GM21381 (cell line): Measurements from ENCODE around the gene KRTAP5-11.
"Not testable (repeated sequence)": the region's sequence is repeated elsewhere in the genome, so short reads cannot be mapped to it uniquely, and the experiment has no call there.

Experiments
- ATAC-seq: cut with Tn5 transposase; IDR thresholded peaks from one replicate; pipeline ENCODE4 v1.9.1; 2021; ENCODE audit warnings: mild to moderate bottlenecking, moderate library complexity; ENCODE audit not compliant: unreplicated experiment

Gene KRTAP5-11

GRCh38 chr11:71582969-71583368 lies 294 bp upstream of the KRTAP5-11 start:
- ATAC-seq: not testable (repeated sequence)

DNA sequence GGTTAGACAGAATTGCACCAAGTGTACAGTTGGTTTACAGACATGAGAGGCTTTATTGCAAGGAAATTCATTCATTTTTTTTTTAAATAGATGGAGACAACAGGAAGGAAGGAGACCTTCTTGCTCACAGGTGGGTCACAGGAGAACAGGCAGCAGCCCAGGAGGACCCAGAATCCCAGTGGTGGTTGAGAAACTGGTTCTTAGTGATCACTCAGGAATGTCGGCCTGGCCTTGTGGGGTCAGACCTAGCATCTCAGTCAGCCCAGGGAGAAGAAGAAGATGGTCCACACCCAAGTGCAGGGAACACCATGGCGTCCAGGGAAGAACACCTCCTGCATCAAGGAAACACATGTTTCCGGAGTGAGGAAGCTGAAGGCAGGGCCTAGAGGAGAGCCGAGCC lies 849 bp downstream of the KRTAP5-11 start:
- ATAC-seq: no peak

DNA sequence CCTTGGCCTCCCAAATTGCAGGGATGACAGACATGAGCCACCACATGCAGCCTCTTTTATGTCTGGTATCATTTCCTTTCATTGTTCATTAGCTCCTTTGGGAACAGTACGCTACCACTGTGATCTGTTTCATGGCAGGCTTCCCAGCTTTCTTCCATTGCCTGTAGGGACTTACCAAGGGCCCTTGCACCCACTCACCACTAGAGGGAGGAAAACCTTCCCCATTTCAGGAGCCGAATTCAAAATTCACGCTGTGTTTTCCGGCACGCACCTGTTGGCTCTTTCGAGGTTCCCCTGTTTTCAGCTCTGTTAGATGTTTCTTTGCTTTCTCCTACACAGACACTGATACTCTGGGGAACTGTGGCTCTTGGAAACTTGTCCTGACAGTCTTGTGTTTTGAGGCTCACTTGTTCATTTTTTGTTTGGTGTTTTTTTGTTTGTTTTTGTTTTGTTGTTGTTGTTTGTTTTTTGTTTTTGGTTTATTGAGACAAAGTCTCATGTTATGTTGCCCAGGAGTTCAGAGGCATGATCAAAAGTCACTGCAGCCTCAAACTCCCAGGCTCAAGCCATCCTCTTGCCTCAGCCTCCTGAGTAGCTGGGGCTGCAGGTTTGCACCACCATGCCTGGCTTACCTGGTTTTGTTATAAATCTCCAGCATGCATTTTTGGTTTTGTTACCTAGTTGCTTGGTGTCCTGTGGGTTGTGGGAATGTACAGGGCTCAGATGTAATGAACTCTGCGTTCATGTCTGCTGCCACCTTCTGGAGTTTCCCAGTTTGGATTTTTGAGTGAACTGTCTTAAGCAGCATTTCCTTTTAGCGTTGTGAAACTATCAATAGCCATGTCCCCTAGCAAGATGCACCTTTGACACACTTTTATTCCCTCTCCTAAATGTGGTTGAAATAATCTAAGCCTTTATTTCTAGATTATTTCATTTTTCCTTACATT lies 2.3 kb downstream of the KRTAP5-11 start:
- ATAC-seq: no peak

DNA sequence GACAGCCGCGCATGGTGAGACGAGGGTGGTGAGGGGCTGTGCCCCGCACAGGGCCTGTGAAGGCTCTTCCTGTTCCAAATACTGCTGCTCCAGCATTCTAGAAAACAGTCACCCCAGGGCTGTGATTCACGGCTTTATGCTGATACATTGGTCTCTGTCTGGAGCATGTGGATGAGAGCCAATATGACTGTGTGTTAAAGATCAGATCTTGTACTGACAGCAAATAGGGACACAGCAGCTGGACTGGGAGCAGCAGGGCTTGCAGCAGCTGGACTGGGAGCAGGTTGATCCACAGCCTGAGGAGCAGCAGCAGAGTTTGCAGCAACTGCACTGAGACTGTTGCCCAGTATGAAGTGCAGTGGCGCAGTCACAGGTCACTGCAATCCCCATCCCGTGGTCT lies 3.2 kb downstream of the KRTAP5-11 start:
- not testable (repeated sequence) for ATAC-seq

GRCh38 chr11:71577469-71578004 lies 5.1 kb downstream of the KRTAP5-11 start:
- no peak for ATAC-seq

DNA sequence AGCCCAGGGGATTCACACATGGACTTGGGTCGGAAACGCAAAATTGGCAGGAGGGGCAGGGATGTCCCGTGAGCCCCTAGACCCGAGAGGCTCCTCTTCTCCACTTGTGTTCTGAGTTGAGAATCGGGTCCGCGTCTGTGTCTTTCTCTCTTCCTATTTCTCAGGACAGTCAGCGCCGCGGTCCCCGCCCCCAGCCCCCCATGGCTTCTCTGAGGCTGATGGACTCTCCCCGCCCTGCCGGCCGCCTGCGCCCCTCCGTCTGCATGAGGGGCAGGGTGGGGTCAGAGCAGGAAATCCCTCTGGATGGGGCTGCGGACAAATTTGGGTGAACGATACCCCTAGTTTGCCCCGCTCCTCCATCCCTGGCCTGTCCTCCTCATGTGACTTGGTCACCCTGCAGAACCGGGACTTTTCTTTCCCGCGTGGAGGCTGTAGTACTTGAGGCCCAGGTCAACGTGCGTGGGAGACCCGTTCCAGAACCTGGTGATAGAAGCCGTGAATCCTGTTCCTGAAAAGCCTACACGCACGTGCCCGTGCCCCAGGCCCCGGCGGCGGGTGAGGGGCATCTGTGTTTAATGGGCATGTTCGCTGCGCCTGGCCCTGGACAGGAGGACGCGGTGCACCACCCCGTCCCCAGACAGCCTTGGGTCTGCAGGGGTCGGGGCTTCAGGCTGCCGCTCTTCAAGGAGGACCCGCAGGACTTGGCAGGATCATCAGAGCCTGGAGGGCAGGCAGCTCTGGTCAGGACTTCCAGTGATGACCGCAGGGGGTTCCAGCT lies 5.8 kb downstream of the KRTAP5-11 start:
- ATAC-seq: not testable (repeated sequence)

- ATAC-seq: no peak
Measured at GRCh38 chr11:71575723-71576424, 6.8 kb downstream of the KRTAP5-11 start.

- ATAC-seq: no peak
Measured at GRCh38 chr11:71574418-71574817, 8.3 kb downstream of the KRTAP5-11 start.

- no peak for ATAC-seq
Measured at GRCh38 chr11:71572811-71573210, 9.9 kb downstream of the KRTAP5-11 start.

DNA sequence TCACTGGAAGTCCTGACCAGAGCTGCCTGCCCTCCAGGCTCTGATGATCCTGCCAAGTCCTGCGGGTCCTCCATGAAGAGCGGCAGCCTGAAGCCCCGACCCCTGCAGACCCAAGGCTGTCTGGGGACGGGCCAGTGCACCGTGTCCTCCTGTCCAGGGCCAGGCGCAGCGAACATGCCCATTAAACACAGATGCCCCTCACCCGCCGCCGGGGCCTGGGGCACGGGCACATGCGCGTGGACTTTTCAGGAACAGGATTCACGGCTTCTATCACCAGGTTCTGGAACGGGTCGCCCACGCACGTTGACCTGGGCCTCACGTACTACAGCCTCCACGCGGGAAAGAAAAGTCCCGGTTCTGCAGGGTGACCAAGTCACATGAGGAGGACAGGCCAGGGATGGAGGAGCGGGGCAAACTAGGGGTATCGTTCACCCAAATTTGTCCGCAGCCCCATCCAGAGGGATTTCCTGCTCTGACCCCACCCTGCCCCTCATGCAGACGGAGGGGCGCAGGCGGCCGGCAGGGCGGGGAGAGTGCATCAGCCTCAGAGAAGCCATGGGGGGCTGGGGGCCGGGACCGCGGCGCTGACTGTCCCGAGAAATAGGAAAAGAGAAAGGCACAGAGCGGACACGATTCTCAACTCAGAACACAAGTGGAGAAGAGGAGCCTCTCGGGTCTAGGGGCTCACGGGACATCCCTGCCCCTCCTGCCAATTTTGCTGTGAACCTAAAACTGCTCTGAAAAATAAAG lies 11.4 kb downstream of the KRTAP5-11 start:
- not testable (repeated sequence) for ATAC-seq

DNA sequence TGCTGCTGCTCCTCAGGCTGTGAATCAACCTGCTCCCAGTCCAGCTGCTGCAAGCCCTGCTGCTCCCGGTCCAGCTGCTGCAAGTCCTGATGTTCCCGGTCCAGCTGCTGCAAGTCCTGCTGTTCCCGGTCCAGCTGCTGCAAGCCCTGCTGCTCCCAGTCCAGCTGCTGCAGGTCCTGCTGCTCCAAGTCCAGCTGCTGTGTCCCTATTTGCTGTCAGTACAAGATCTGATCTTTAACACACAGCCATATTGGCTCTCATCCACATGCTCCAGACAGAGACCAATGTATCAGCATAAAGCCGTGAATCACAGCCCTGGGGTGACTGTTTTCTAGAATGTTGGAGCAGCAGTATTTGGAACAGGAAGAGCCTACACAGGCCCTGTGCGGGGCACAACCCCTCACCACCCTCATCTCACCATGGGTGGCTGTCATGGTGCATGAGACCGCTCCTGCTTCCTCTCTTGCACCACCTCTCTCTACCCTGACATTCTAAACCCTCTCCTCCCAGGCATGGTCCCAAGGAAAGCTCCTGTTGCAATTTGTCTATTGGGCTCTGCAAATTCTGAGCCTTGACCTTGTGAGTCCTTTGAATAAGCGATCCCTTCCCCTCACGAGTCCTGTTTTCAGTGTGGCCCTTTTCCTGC lies 13.8 kb downstream of the KRTAP5-11 start:
- no peak for ATAC-seq

- not testable (repeated sequence) for ATAC-seq
Measured at GRCh38 chr11:71567633-71568032, 15.0 kb downstream of the KRTAP5-11 start.

DNA sequence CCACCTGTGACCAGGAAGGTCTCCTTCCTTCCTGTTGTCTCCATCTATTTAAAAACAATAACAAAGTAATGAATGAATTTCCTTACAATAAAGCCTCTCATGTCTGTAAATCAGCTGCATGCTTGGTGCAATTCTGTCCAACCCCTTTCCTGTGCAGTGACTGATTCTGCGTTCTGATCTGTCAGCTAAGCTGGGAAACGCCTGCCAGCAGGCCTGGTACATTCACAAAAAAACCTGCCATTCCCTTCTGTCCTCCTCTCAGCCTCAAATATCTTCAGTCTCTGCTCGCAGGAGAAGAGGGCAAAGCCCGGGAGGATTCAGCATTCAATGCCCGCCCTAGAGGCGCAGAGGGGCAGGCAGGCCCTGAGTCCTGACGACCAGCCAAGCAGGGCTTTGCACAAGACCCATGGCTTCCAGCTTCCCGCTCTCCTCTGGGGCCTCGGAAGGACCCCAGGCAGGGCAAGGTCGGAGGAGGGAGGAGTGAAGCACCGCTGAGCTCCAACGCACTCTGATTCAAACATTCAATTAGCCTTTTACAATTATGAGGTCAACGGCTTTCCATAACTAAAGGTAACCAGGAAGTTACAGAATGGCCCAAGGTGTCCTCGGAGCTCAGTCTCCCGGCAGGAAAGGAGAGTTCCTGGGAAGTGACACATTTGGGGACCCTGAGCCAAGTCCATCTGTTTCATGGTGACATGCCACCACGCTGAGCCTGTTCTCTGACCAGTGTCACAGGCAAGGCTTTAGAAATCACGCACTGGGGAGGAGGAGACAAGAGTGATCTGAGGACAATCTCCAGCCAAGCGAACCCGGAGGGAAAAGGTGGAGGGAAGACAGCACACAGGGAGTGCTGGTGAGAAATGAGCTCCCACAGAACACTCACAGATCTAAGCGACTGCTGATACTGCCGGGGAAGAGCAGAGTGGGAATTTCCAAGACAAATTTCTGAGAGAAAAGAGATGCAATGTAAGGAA lies 15.8 kb downstream of the KRTAP5-11 start:
- ATAC-seq: not testable (repeated sequence)

DNA sequence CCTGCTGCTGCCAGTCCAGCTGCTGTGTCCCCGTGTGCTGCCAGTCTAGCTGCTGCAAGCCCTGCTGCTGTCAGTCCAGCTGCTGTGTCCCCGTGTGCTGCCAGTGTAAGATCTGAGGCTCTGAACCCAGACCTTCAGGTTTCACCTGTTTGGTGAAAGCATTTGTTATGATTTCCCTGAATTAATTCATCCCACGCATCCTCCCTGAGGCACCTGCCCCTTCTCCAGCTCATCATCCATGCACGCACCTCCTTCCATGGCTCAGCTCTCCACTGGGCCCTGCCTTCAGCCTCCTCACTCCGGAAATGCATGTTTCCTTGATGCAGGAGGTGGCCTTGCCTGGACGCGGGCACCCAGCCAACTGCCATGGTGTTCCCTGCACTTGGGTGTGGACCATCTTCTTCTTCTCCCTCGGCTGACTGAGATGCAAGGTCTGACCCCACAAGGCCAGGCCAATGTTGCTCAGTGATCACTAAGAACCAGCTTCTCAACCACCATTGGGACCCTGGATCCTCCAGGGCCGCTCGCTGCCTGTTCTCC lies 16.5 kb downstream of the KRTAP5-11 start:
- no peak for ATAC-seq

- ATAC-seq: no peak
Measured at GRCh38 chr11:71565263-71565662, 17.4 kb downstream of the KRTAP5-11 start, which contains the start of gene KRTAP5-10. Gene KRTAP5-10, plus strand, starts transcription at chr11:71565563. Its CDS starts 25 bp downstream, at chr11:71565588.

GRCh38 chr11:71564430-71564829 lies 18.2 kb downstream of the KRTAP5-11 start:
- ATAC-seq: no peak

- no peak for ATAC-seq
Measured at GRCh38 chr11:71563406-71563805, 19.3 kb downstream of the KRTAP5-11 start.

DNA sequence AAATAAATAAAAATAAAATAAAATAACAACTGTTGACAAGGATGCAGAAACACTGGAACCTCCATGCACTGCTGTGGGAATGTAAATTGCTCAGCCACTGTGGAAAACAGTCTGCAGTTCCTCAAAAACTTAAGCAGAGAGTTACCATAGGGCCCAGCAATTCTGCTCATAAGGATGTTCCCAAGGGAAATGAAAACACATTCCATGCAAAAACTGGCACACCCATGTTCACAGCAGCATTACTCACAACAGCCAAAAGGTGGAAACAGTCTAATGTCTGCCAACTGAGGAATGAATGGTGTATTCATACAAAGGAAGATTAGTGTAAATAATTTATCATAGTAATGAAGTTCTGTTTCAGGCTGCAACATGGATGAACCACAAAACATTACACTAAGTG lies 20.6 kb downstream of the KRTAP5-11 start:
- no peak for ATAC-seq
